Activated CD8-positive, alpha-beta memory T cell treated with anti-CD3 and anti-CD28 coated beads for 24 hours (primary cell): ENCODE measurements around the gene SLC35G6.
"Not testable (repeated sequence)": the region's sequence is repeated elsewhere in the genome, so short reads cannot be mapped to it uniquely, and the experiment has no call there.

Source experiments
- DNase-seq: peaks from one replicate; pipeline ENCODE4 v3.0.0-alpha.2; 2020

Gene SLC35G6

GRCh38 chr17:7479213-7480088, 1.8 kb upstream of the SLC35G6 start, which contains the start of gene ZBTB4:
Gene ZBTB4, minus strand, starts transcription at chr17:7479631. Its CDS starts 12,830 bp downstream, at chr17:7466801.
- DNase-seq: peak; percentile 85

GRCh38 chr17:7480089-7480384, 1.2 kb upstream of the SLC35G6 start:
- no peak for DNase-seq

- not testable (repeated sequence) for DNase-seq
Measured at GRCh38 chr17:7481842-7482741, 846 bp downstream of the SLC35G6 start.

- DNase-seq: not testable (repeated sequence)
Measured at GRCh38 chr17:7482742-7483088, 1.5 kb downstream of the SLC35G6 start.

- peak; percentile 97 for DNase-seq
Measured at GRCh38 chr17:7483255-7484066, 2.2 kb downstream of the SLC35G6 start.

DNA sequence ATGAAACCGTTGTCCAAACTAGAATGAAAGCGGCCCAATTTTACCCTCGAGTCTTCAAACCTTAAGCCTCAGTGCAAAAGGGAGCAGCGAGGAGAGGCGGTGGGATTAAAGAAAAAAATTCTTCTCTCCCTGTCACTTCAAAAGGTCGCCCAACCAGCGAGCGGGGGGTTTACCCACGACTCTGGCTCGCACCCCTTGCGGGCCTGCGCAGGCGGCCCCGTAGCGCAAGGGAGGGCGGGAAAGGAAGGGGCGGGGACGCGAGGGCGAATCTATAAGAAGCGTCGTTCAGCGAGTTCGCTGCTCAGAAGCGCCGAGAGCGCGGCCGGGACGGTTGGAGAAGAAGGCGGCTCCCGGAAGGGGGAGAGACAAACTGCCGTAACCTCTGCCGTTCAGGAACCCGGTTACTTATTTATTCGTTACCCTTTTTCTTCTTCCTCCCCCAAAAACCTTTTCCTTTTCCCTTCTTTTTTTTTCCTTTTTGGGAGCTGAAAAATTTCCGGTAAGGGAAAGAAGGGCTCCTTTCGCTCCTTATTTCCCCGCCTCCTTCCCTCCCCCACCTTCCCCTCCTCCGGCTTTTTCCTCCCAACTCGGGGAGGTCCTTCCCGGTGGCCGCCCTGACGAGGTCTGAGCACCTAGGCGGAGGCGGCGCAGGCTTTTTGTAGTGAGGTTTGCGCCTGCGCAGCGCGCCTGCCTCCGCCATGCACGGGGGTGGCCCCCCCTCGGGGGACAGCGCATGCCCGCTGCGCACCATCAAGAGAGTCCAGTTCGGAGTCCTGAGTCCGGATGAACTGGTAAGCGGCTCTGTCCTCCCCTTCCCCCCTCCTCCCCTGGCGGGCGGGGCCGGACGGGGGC, 3.0 kb downstream of the SLC35G6 start, which contains the start of gene POLR2A:
POLR2A (plus strand) TSS at position 300 of the 852 bp plus-strand sequence.
- peak; percentile 99 for DNase-seq

DNA sequence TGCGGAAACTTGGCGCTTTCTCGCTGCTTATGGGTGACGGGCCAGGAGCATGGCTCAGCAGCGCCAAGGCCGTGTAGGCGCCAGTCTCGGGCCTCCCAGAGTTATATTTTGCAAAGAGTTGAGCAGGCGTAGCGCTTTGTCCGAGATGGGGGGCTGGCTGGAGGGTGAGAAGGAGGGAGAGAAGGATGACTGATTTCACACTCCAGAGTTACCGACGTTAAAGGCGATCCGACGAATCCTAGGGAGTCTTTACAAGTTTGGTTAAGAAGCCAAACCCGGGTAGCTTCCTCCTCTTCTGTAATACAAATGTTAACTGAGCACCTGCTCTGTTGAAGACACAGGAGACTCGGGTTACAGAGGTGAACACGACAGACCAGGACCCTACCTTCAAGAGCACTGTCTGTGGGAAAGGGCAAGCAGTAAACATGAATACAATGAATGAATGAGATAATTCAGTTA, 3.7 kb downstream of the SLC35G6 start:
- DNase-seq: no peak

DNA sequence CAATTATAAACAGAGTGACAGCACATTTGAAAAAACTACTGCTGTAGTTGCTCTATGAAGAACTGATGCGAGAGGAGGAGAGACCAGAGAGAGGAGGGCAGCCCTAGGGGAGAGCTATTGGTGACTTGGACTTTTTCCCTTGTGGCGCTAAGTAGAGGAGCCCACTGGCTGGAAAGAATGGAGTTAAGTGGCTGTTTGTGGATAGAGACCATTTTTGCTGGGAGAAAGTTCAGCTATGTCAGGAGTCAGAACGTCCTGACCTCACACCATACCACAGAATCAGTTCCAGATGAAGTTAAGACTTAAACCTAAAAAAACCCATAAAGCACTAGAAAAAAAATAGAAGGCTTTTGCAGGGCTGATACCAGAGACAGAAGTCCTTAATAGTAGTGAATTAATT, 4.9 kb downstream of the SLC35G6 start:
- no peak for DNase-seq

DNA sequence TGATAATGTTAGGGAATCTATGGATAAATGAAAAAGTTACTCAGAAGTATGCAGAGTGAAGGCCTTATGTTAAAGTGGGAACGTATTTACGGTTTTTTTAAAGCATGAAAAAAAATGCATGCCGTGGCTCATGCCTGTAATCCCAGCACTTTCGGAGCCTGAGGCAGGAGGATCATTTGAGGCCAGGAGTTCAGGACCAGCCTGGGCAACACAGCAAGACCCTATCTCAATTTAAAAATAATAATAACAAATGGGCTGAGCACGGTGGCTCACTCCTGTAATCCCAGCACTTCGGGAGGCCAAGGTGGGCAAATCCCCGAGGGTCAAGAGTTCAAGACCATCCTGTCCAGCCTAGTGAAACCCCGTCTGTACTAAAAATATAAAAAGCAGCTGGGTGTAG, 8.9 kb downstream of the SLC35G6 start:
- no peak for DNase-seq

- no peak for DNase-seq
Measured at GRCh38 chr17:7491583-7491982, 10.3 kb downstream of the SLC35G6 start.

GRCh38 chr17:7493941-7494340, 12.7 kb downstream of the SLC35G6 start:
- no peak for DNase-seq

DNA sequence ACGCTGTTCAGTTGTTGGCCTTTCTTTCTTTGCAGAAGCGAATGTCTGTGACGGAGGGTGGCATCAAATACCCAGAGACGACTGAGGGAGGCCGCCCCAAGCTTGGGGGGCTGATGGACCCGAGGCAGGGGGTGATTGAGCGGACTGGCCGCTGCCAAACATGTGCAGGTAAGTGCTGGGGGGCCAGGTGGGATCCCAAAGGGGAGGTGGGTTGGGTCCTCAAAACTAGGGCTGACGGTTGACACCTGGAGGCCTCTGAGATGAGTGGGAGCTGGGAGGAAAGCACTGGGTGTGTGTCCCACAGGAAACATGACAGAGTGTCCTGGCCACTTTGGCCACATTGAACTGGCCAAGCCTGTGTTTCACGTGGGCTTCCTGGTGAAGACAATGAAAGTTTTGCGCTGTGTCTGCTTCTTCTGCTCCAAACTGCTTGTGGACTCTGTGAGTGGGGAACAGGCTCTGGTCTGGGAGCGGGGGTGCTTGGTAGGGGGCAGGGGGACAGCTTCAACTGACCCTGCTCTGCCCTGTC, 14.7 kb downstream of the SLC35G6 start:
- DNase-seq: no peak

DNA sequence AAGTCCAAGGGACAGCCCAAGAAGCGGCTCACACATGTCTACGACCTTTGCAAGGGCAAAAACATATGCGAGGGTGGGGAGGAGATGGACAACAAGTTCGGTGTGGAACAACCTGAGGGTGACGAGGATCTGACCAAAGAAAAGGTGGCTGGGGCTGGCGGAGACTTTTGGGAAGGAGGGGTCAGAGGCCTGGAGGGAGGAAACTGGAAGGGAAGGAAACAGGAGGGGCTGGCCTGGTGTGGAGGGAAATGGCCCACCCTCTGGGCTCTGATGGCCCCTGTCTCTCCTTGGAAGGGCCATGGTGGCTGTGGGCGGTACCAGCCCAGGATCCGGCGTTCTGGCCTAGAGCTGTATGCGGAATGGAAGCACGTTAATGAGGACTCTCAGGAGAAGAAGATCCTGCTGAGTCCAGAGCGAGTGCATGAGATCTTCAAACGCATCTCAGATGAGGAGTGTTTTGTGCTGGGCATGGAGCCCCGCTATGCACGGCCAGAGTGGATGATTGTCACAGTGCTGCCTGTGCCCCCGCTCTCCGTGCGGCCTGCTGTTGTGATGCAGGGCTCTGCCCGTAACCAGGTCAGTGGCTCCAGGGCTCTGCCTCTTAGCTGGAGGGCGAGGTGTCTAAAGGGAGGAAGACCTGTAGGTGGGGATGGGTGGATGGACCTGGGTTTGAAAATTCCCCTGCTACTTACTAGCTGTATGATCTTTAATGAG, 15.4 kb downstream of the SLC35G6 start:
- DNase-seq: no peak

GRCh38 chr17:7497228-7497627, 16.0 kb downstream of the SLC35G6 start:
- DNase-seq: no peak

GRCh38 chr17:7497636-7498035, 16.4 kb downstream of the SLC35G6 start:
- no peak for DNase-seq

DNA sequence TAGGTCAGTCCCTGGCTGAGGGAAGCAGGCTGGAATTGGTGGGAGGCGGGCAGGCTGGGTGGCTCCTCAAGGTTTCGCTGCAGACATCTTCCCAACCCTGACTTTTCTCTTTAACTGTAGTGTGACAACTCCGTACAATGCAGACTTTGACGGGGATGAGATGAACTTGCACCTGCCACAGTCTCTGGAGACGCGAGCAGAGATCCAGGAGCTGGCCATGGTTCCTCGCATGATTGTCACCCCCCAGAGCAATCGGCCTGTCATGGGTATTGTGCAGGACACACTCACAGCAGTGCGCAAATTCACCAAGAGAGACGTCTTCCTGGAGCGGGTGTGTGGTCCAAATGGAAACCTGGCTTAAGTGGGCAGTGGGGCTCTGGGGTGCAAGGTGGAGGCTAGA, 17.9 kb downstream of the SLC35G6 start:
- no peak for DNase-seq

DNA sequence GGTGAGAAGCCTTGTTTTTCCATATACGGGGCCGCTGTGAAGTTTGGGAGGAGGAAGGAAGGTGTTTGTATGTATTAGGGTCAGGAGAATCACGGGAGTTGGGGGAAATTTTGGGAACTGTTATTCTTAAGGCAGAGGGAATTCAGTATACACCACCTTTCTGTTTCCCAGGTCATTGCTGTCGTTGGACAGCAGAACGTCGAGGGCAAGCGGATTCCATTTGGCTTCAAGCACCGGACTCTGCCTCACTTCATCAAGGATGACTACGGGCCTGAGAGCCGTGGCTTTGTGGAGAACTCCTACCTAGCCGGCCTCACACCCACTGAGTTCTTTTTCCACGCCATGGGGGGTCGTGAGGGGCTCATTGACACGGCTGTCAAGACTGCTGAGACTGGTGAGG, 20.5 kb downstream of the SLC35G6 start:
- DNase-seq: no peak

- DNase-seq: no peak
Measured at GRCh38 chr17:7502171-7502847, 21.1 kb downstream of the SLC35G6 start.

DNA sequence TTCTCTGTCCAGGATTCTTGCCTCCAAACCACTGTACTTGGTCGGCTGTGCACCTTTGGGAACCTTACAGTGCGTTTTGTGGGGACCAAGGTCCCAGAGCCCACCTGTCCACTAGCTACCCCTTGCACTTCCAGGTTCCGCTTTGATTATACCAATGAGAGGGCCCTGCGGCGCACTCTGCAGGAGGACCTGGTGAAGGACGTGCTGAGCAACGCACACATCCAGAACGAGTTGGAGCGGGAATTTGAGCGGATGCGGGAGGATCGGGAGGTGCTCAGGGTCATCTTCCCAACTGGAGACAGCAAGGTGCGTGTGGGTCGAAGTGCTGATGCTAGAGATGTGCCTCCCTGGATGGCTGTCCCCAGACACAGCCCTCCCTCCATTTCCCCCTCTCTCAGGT, 21.7 kb downstream of the SLC35G6 start:
- DNase-seq: no peak

DNA sequence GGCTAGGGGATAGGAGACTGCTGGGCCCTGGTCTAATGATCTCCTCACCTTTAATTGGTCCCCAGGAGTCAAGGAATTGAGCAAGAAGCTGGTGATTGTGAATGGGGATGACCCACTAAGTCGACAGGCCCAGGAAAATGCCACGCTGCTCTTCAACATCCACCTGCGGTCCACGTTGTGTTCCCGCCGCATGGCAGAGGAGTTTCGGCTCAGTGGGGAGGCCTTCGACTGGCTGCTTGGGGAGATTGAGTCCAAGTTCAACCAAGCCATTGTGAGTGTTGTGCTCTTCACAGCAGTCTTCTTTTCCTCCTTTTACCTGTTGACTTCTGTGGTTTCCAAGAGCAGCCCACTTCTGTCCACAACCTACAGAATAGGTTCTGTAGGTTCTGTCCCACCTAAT, 22.3 kb downstream of the SLC35G6 start:
- no peak for DNase-seq
